Activated naive CD4-positive, alpha-beta T cell treated with anti-CD3 and anti-CD28 coated beads for 36 hours (primary cell): ENCODE measurements around the gene IL15. TPM values are rescaled to one million over a fixed set of nuclear protein-coding genes. Genes with fewer than 3 reads are reported as not detected.
"Not testable (repeated sequence)": the region's sequence is repeated elsewhere in the genome, so short reads cannot be mapped to it uniquely, and the experiment has no call there.

Source experiments
- CTCF ChIA-PET: fragments of 350-600 bp; sonication (Branson Sonifier 250); formaldehyde crosslinking; loops from one replicate; lab custom pipeline; 2021; ENCODE audit warnings: antibody characterized with exemption; lab: Charles Lee
- DNase-seq: peaks from one replicate; pipeline ENCODE4 v3.0.0-alpha.2; 2020
- H3K27ac Mint-ChIP-seq: one replicate; pipeline ENCODE4 v1.8.0; 2021; ENCODE audit warnings: mild to moderate bottlenecking, mixed read lengths
- H3K27me3 Mint-ChIP-seq: one replicate; pipeline ENCODE4 v1.8.0; 2021; ENCODE audit warnings: low read depth, mixed read lengths
- H3K36me3 Mint-ChIP-seq: one replicate; pipeline ENCODE4 v1.8.0; 2021; ENCODE audit warnings: low read depth, mixed read lengths
- H3K4me1 Mint-ChIP-seq: one replicate; pipeline ENCODE4 v1.8.0; 2021; ENCODE audit warnings: low read depth, mixed read lengths
- H3K4me3 Mint-ChIP-seq: one replicate; pipeline ENCODE4 v1.8.0; 2021; ENCODE audit warnings: mild to moderate bottlenecking, moderate library complexity, mixed read lengths
- H3K9me3 Mint-ChIP-seq: one replicate; pipeline ENCODE4 v1.8.0; 2021; ENCODE audit warnings: mixed read lengths
- intact Hi-C: fragments of 100-400 bp; cut with micrococcal nuclease; formaldehyde crosslinking; loops from one replicate; pipeline ENCODE4 v1.15.1; 2023
- total RNA-seq, 2 experiments: library from RNA; stranded (reverse); gene quantifications; one replicate each; pipeline ENCODE4 v1.2.3, GENCODE V29; 2021

IL15 gene
- total RNA-seq, 2 experiments from 2014 or later = 0.19 to 0.52 TPM

DNA sequence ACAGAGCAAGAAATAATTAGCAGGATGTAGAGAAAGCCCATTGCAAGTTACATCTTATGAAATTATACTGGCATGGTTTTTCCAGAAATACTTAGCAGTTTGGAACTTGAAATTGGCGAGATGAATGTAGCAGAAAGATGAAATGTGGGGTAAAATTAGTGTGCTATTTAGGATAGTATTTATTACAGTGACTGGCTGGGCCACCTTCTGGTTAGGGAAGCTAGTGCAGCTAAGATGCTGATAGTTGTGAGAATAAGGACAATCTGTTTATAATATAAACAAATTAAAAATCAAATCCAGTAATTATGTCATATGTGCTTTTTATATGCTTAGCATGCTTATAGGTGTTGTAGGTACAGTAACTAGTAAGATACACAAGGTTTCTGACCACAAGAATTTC lies 74.8 kb downstream of the IL15 start:
- CTCF ChIA-PET = interaction anchor here (1.0 kb wide), 1 partner anchor 405 kb away, joined by 3 read pairs; no protein-coding TSS in a partner anchor
- intact Hi-C loops = loop anchor here (2.0 kb wide), 1 partner anchor 404 kb away; no protein-coding TSS in a partner anchor
- H3K27ac Mint-ChIP-seq = no peak overlapping the region
- DNase-seq = peak; percentile 11
- H3K4me3 Mint-ChIP-seq = no peak overlapping the region
- H3K27me3 Mint-ChIP-seq = no peaks in the 10 kb centered on the region
- H3K9me3 Mint-ChIP-seq = peaks cover 9% of the 10 kb centered on the region
- H3K36me3 Mint-ChIP-seq = no peaks in the 10 kb centered on the region
- H3K4me1 Mint-ChIP-seq = no peaks in the 10 kb centered on the region

- Mint-ChIP-seq H3K36me3 (no peaks in the 10 kb centered on the region), H3K27me3 (peaks cover 2% of the 10 kb centered on the region), H3K9me3 (peaks cover 7% of the 10 kb centered on the region), H3K4me1 (no peaks in the 10 kb centered on the region), H3K27ac (no peak overlapping the region), H3K4me3 (no peak overlapping the region)
- CTCF ChIA-PET = interaction anchor here (0.6 kb wide), 1 partner anchor 38 kb away, joined by 3 read pairs; no protein-coding TSS in a partner anchor
- intact Hi-C loops = no loop called here
- DNase-seq = no peak
These were observed 76.8 kb downstream of the IL15 start for GRCh38 chr4:141713185-141713584.

DNA sequence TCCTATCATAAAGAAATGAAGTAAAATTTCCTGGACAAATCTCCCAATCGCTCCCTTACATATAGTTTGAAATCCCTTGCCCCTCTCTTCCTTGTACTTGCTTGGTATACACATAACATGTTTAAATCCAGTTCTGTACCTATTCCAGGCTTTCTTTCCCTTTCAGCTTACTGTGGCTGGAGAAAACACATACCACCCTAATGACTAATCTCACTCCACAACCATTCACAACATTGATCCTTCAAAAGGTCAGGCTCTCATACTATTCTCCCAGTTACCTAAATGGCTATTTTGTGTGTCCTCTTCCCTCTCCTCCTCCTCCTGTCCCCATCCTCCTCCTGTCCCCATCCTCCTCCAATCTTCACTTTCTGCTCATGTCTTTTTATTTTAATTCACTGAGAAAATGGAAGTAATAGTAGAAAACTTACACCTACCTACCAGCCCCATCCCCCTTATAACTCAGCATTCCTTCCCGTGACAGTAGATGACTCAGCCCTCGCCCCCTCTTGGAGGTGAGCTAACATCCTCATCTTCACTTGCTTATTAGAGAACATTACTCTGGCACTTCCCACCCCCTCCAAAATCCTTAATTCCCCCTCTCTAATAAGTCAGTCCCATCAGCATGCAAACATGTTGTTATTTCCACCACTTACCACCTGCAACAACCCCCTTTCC lies 77.5 kb downstream of the IL15 start:
- intact Hi-C loops = no loop called here

GRCh38 chr4:141719585-141719984 lies 83.2 kb downstream of the IL15 start:
- no peak overlapping the region for H3K4me3 Mint-ChIP-seq

More for the DNA sequence above, 77.5 kb downstream of the IL15 start:
- no peak overlapping the region for H3K4me3 Mint-ChIP-seq
- CTCF ChIA-PET = interaction anchor here (0.6 kb wide), 1 partner anchor 37 kb away, joined by 3 read pairs; no protein-coding TSS in a partner anchor
- H3K4me1 Mint-ChIP-seq = no peaks in the 10 kb centered on the region
- DNase-seq = no peak
- peaks cover 2% of the 10 kb centered on the region for H3K27me3 Mint-ChIP-seq
- H3K9me3 Mint-ChIP-seq = peaks cover 7% of the 10 kb centered on the region
- H3K36me3 Mint-ChIP-seq = no peaks in the 10 kb centered on the region
- no peak overlapping the region for H3K27ac Mint-ChIP-seq

DNA sequence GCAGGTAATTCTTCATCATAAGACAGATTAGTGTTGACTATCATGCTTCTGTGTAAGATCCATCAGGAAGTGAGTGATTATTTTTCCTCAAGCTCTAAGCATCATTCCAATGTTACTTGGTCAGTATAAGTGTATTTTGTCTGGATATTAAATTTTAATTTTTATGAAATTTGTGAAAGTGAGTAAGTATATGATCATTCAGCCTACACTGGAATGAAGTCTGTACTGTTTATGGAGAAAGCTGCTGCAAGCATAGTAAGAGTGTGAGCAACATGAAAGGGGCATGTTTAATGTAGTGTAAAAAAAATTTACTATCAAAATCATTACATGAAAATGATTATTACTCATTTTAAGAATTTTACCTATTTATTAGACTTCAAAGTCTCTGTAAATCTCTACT lies 84.8 kb downstream of the IL15 start:
- CTCF ChIA-PET = interaction anchor here (0.7 kb wide), 1 partner anchor 414 kb away, joined by 3 read pairs; no protein-coding TSS in a partner anchor
- Mint-ChIP-seq H3K4me1 (no peaks in the 10 kb centered on the region), H3K36me3 (no peaks in the 10 kb centered on the region)

More at GRCh38 chr4:141719585-141719984, 83.2 kb downstream of the IL15 start:
- CTCF ChIA-PET = no interaction called here
- DNase-seq = no peak
- intact Hi-C loops = no loop called here
- Mint-ChIP-seq H3K9me3 (peaks cover 7% of the 10 kb centered on the region), H3K4me1 (no peaks in the 10 kb centered on the region), H3K36me3 (no peaks in the 10 kb centered on the region), H3K27me3 (peaks cover 2% of the 10 kb centered on the region), H3K27ac (no peak overlapping the region)

DNA sequence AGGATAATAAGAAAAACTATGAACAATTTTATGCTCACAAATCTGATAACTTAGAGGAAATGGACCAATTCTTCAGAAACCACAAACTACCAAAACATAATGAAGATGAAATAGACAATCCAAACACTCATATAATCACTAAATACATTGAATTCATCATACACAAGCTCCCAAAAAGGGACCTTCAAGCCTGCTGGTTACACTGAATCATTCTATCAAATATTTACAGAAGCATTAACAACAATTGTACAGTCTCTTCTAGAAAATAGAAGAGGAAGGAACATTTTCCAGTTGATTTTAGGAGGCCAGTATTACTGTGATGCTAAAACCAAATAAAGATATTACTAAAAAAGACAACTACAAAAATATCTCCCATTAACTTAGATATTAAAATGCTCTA lies 88.3 kb downstream of the IL15 start:
- no peaks in the 10 kb centered on the region for H3K27me3 Mint-ChIP-seq

More for the DNA sequence above, 84.8 kb downstream of the IL15 start:
- H3K4me3 Mint-ChIP-seq = no peak overlapping the region
- no peak overlapping the region for H3K27ac Mint-ChIP-seq
- no peak for DNase-seq
- H3K9me3 Mint-ChIP-seq = peaks cover 7% of the 10 kb centered on the region
- intact Hi-C loops = no loop called here
- H3K27me3 Mint-ChIP-seq = peaks cover 2% of the 10 kb centered on the region

GRCh38 chr4:141727420-141727819 lies 91.0 kb downstream of the IL15 start:
- no peaks in the 10 kb centered on the region for H3K4me1 Mint-ChIP-seq
- CTCF ChIA-PET = no interaction called here
- DNase-seq = no peak
- H3K27ac Mint-ChIP-seq = no peak overlapping the region
- intact Hi-C loops = no loop called here
- H3K36me3 Mint-ChIP-seq = no peaks in the 10 kb centered on the region
- H3K27me3 Mint-ChIP-seq = no peaks in the 10 kb centered on the region
- no peaks in the 10 kb centered on the region for H3K9me3 Mint-ChIP-seq
- H3K4me3 Mint-ChIP-seq = no peak overlapping the region

More for the DNA sequence above, 88.3 kb downstream of the IL15 start:
- Mint-ChIP-seq H3K4me3 (no peak overlapping the region), H3K27ac (no peak overlapping the region), H3K9me3 (no peaks in the 10 kb centered on the region), H3K36me3 (no peaks in the 10 kb centered on the region), H3K4me1 (no peaks in the 10 kb centered on the region)
- CTCF ChIA-PET = no interaction called here
- no peak for DNase-seq
- intact Hi-C loops = no loop called here

GRCh38 chr4:141730805-141731204 lies 94.4 kb downstream of the IL15 start:
- H3K4me1 Mint-ChIP-seq = no peaks in the 10 kb centered on the region
- DNase-seq = no peak
- no peaks in the 10 kb centered on the region for H3K36me3 Mint-ChIP-seq
- H3K4me3 Mint-ChIP-seq = no peak overlapping the region
- H3K27ac Mint-ChIP-seq = no peak overlapping the region
- intact Hi-C loops = no loop called here
- no peaks in the 10 kb centered on the region for H3K9me3 Mint-ChIP-seq
- no peaks in the 10 kb centered on the region for H3K27me3 Mint-ChIP-seq
- CTCF ChIA-PET = no interaction called here

DNA sequence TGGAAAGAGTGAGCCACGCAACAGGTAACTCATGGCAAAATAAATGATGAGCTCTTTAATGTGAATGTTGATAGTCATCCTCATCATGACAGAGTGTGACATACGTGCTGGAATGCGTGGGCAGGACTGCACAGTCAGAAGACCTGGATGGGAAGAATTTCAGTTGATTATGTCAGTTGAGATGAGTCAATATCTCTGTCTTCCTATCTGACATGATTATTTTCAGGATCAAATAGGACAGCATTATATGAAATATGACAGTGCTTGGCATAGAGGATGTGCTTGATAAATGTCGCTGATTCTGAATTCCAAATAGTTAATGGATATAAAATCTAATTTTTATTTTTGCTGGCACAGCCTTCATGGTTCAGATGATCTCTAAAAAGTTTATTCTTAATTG lies 95.1 kb downstream of the IL15 start:
- Mint-ChIP-seq H3K4me3 (no peak overlapping the region), H3K27ac (no peak overlapping the region), H3K4me1 (no peaks in the 10 kb centered on the region), H3K27me3 (no peaks in the 10 kb centered on the region), H3K36me3 (no peaks in the 10 kb centered on the region), H3K9me3 (peaks cover 1% of the 10 kb centered on the region)
- no peak for DNase-seq
- intact Hi-C loops = no loop called here
- CTCF ChIA-PET = no interaction called here

DNA sequence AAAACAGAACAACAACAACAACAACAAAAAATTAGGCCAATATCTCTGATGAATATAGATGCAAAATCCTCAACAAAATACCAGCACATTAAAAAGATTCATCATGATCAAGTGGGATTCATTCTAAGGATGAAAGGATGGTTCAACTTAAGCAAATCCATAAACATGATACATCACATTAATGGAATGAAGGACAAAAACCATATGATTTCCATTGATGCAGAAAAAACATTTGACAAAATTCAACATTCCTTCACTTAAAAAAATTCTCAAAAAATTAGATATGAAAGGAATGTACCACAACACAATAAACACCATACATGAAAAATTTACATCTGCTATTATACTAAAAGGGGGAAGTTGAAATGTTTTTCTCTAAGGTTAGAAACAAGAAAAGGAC lies 103.3 kb downstream of the IL15 start:
- intact Hi-C loops = no loop called here
- Mint-ChIP-seq H3K4me1 (no peaks in the 10 kb centered on the region), H3K27ac (no peak overlapping the region), H3K36me3 (no peaks in the 10 kb centered on the region), H3K4me3 (no peak overlapping the region), H3K9me3 (peaks cover 15% of the 10 kb centered on the region), H3K27me3 (no peaks in the 10 kb centered on the region)
- DNase-seq = no peak
- CTCF ChIA-PET = no interaction called here

DNA sequence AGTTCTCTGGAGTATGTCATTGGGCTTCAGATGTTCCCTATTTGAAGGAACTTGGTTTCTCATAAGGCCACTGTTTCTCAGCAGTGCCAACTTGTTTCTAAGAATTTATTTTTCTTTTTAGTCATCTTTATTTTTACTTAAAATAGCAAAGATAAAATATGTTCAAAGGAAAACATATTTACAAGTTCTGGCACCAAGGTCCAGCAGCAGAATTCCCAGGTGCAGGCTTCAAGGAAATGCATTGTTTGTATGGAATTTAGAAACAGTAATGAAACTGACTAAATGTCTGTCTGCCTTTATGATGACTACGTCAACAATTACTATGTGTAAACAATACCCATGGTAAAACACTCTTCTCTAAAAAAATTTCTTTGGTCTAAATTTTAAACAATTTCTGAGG lies 109.6 kb downstream of the IL15 start:
- CTCF ChIA-PET = no interaction called here
- Mint-ChIP-seq H3K9me3 (peaks cover 5% of the 10 kb centered on the region), H3K4me1 (no peaks in the 10 kb centered on the region), H3K27me3 (peaks cover 4% of the 10 kb centered on the region), H3K36me3 (no peaks in the 10 kb centered on the region), H3K4me3 (no peak overlapping the region), H3K27ac (no peak overlapping the region)
- intact Hi-C loops = no loop called here
- no peak for DNase-seq

GRCh38 chr4:141751806-141752205 lies 115.4 kb downstream of the IL15 start:
- H3K4me3 Mint-ChIP-seq, H3K27ac Mint-ChIP-seq, DNase-seq, H3K4me1 Mint-ChIP-seq, intact Hi-C loops, H3K9me3 Mint-ChIP-seq, H3K36me3 Mint-ChIP-seq, CTCF ChIA-PET, H3K27me3 Mint-ChIP-seq: not testable (repeated sequence)

DNA sequence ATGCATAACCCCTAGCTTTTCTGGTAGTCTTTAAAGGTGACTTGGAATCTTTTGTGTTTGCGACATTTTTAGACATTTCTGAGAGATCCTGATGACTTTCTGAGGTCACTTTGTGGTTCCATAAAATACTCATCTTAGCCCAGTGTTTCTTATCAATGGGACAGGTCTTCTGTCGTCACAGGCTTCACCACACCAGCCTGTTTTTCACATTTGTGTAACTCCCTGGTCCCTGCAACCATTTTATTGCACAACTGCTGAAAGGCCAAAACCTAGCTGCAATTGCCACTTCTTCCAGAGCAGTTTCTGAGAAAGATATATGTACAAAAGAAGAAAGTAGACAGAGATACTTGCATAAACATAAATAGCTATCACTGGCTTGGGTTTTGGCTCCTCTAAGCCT lies 120.9 kb downstream of the IL15 start:
- intact Hi-C loops = no loop called here
- H3K36me3 Mint-ChIP-seq = no peaks in the 10 kb centered on the region
- H3K9me3 Mint-ChIP-seq = no peaks in the 10 kb centered on the region
- H3K4me1 Mint-ChIP-seq = no peaks in the 10 kb centered on the region
- H3K4me3 Mint-ChIP-seq = no peak overlapping the region
- DNase-seq = no peak
- no peak overlapping the region for H3K27ac Mint-ChIP-seq
- peaks cover 10% of the 10 kb centered on the region for H3K27me3 Mint-ChIP-seq
- CTCF ChIA-PET = interaction anchor here (0.8 kb wide), 1 partner anchor 82 kb away, joined by 3 read pairs; no protein-coding TSS in a partner anchor
